Endothelial cell of umbilical vein (primary cell): Measurements from ENCODE around the gene C14orf132. TPM values are rescaled to one million over a fixed set of nuclear protein-coding genes. Genes with fewer than 3 reads are reported as not detected.

Experiments used
- BruUV-seq: library from RNA; stranded (reverse); fragments of 400-500 nt; replicated peaks from 2 replicates; lab custom pipeline; 2021; lab: Mats Ljungman, UMichigan
- CTCF ChIA-PET: fragments of 300-600, 350-600 bp; sonication (Branson Sonifier 250); formaldehyde crosslinking; loops from one replicate; lab custom pipeline; 2021; ENCODE audit warnings: antibody characterized with exemption, inconsistent platforms; lab: Charles Lee
- POLR2A ChIA-PET: fragments of 300-600, 350-600 bp; sonication (Branson Sonifier 250); formaldehyde crosslinking; loops from one replicate; lab custom pipeline; 2021; ENCODE audit warnings: antibody characterized with exemption, inconsistent platforms; lab: Charles Lee
- DNase-seq: peaks from one replicate; pipeline ENCODE4 v3.0.0-alpha.2; 2011; ENCODE audit warnings: low read depth, low spot score
- FAIRE-seq: peaks from 2 replicates; lab custom pipeline; 2011; peaks lifted over from hg19 to GRCh38; lab: Jason Lieb, UNC
- H2AFZ ChIP-seq: 2 replicates; pipeline ENCODE4 v1.6.0; 2012; ENCODE audit warnings: low read depth, low read length, control low read depth, inconsistent platforms
- H3K27ac ChIP-seq: 2 replicates; pipeline ENCODE4 v1.5.1; 2011; ENCODE audit warnings: low read depth, mild to moderate bottlenecking, control low read depth, low read length, moderate library complexity; ENCODE audit not compliant: insufficient read depth
- H3K27me3 ChIP-seq, 2 experiments: 2 replicates each; pipeline versions ENCODE4 v1.6.0 to v1.6.1; 2011; ENCODE audit warnings: low read length in 2 of 2, mixed read lengths in 1 of 2; ENCODE audit not compliant: control insufficient read depth in 2 of 2, insufficient read depth in 2 of 2
- H3K36me3 ChIP-seq, 2 experiments: 2 replicates in 1 of 2; 3 replicates in 1 of 2; pipeline ENCODE4 v1.5.1; 2011; ENCODE audit warnings: low read length in 2 of 2, mild to moderate bottlenecking in 1 of 2, moderate library complexity in 1 of 2; ENCODE audit not compliant: control insufficient read depth in 2 of 2, insufficient read depth in 2 of 2; ENCODE audit errors: extremely low read depth in 1 of 2
- H3K4me1 ChIP-seq: 3 replicates; pipeline ENCODE4 v1.5.1; 2011; ENCODE audit warnings: mild to moderate bottlenecking, low read length; ENCODE audit not compliant: control insufficient read depth, insufficient read depth; ENCODE audit errors: extremely low read depth
- H3K4me2 ChIP-seq: 2 replicates; pipeline ENCODE4 v1.6.1; 2011; ENCODE audit warnings: low read length, control low read depth, mixed read lengths; ENCODE audit not compliant: insufficient read depth
- H3K4me3 ChIP-seq, 3 experiments: fragments of 200-600 bp in 1 of 3; sonication (generic), shearing (Covaris generic) in 1 of 3; replicated peaks in 1 of 3; 2 replicates each; pipeline ENCODE4 v1.5.1; 2011 to 2016; ENCODE audit warnings: control low read depth in 3 of 3, low read length in 3 of 3, mild to moderate bottlenecking in 2 of 3, inconsistent platforms in 1 of 3, low read depth in 1 of 3, moderate library complexity in 1 of 3; ENCODE audit not compliant: insufficient read depth in 1 of 3
- H3K79me2 ChIP-seq: 2 replicates; pipeline ENCODE4 v1.6.0; 2012; ENCODE audit warnings: low read length, inconsistent platforms; ENCODE audit not compliant: control insufficient read depth, insufficient read depth
- H3K9ac ChIP-seq: replicated peaks from 2 replicates; pipeline ENCODE3; 2011; ENCODE audit warnings: low read length, control low read depth; ENCODE audit not compliant: insufficient read depth; ENCODE audit errors: extremely low read depth
- H3K9me1 ChIP-seq: replicated peaks from 3 replicates; pipeline ENCODE4 v1.6.0; 2011; ENCODE audit warnings: mild to moderate bottlenecking, low read length; ENCODE audit not compliant: control insufficient read depth, insufficient read depth; ENCODE audit errors: extremely low read depth
- H3K9me3 ChIP-seq: replicated peaks from 2 replicates; pipeline ENCODE4 v1.5.1; 2012; ENCODE audit warnings: low read length, inconsistent platforms; ENCODE audit not compliant: control insufficient read depth, insufficient read depth
- H4K20me1 ChIP-seq: replicated peaks from 2 replicates; pipeline ENCODE3; 2011; ENCODE audit warnings: mild to moderate bottlenecking, low read length; ENCODE audit not compliant: control insufficient read depth, insufficient read depth; ENCODE audit errors: extremely low read depth
- EZH2 ChIP-seq: IDR thresholded peaks from 2 replicates; pipeline ENCODE4 v1.6.1; 2012; ENCODE audit warnings: borderline replicate concordance, low read depth, mild to moderate bottlenecking, moderate library complexity, low read length, inconsistent platforms; ENCODE audit not compliant: severe bottlenecking
- FOS ChIP-seq: IDR thresholded peaks from 2 replicates; pipeline ENCODE4 v1.6.1; 2011; ENCODE audit warnings: mild to moderate bottlenecking, low read length, moderate library complexity, borderline replicate concordance; ENCODE audit not compliant: insufficient read depth
- GATA2 ChIP-seq: IDR thresholded peaks from 2 replicates; pipeline ENCODE4 v1.7.0; 2011; ENCODE audit warnings: low read depth, mild to moderate bottlenecking, moderate library complexity, mixed read lengths, low read length; ENCODE audit not compliant: insufficient read length, insufficient read depth
- JUN ChIP-seq: IDR thresholded peaks from 2 replicates; pipeline ENCODE4 v1.6.1; 2011; ENCODE audit warnings: borderline replicate concordance, low read depth; ENCODE audit not compliant: insufficient read length, insufficient read depth
- MYC ChIP-seq: IDR thresholded peaks from one replicate; pipeline ENCODE4 v1.6.1; 2011; ENCODE audit warnings: mild to moderate bottlenecking, low read depth, low read length
- POLR2A ChIP-seq: IDR thresholded peaks from 2 replicates; pipeline ENCODE4 v1.6.1; 2012; ENCODE audit warnings: low read depth, mild to moderate bottlenecking, control low read depth, low read length
- POLR2AphosphoS5 ChIP-seq: IDR thresholded peaks from 2 replicates; pipeline ENCODE4 v1.6.1; 2012; ENCODE audit warnings: low read depth, mild to moderate bottlenecking, control low read depth, low read length, moderate library complexity; ENCODE audit not compliant: insufficient read depth
- dilution Hi-C: fragments of 300-500 bp; cut with MboI; formaldehyde crosslinking; loops from one replicate; pipeline ENCODE4 v1.15.0; 2019; ENCODE audit warnings: low sequenced_read_pairs; ENCODE audit not compliant: extremely low pct_ligation_motif_present
- intact Hi-C: fragments of 100-400 bp; cut with micrococcal nuclease; formaldehyde crosslinking; loops from one replicate; pipeline ENCODE4 v1.10.0; 2022
- polyA plus RNA-seq, 4 experiments: library from polyadenylated mRNA; depleted of rRNA in 3 of 4; stranded (reverse) in 3 of 4; unstranded in 1 of 4; fragments of >200 nt; gene quantifications; 2 replicates each; pipeline versions ENCODE4 v1.2.1 to v1.2.3, GENCODE V29; 2011 to 2012; ENCODE audit warnings: missing spikeins in 1 of 4
- total RNA-seq: library from RNA; stranded (reverse); gene quantifications from 2 replicates; pipeline ENCODE4 v1.2.3, GENCODE V29; 2021
- TF ChIP-seq, protein P1 (sequence below): IDR thresholded peaks from 2 replicates; pipeline ENCODE4 v1.6.1; 2011; ENCODE audit not compliant: insufficient read depth, insufficient read length
- TF ChIP-seq, protein P2 (sequence below), 2 donors: IDR thresholded peaks; 1 replicate in 1 of 2; 2 replicates in 1 of 2; pipeline ENCODE4 v1.5.1; 2011; ENCODE audit warnings: low read length in 2 of 2, mild to moderate bottlenecking in 2 of 2, moderate library complexity in 2 of 2, control low read depth in 1 of 2, inconsistent platforms in 1 of 2, low read depth in 1 of 2; ENCODE audit not compliant: insufficient read depth in 1 of 2; ENCODE audit errors: extremely low read depth in 1 of 2

C14orf132 gene
- total and polyA plus RNA-seq, 2 donors (not counting 3 experiments of a cell fraction or from before 2014, with no cell fraction given) = 3.2 to 7.6 TPM

DNA sequence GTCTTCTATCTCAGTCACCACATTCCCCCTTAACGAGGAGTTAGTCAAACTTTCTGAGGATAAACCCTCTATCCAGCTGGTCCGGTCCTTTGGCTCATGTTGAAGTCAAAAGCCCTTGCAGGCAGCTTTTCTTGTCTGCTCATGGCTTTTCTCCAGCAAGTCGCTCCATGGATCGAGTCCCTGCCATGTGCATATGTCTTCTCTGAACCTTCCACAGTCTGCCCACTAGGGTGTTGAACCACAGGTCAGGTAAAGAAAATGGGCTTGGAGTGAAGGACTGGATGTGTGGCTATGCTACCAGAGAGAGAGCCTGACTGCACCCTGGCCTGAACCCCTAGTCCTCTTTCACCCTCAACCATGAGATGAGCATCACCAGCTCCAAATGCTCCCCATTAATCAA lies 22.8 kb downstream of the C14orf132 start:
- FAIRE-seq (no peak), DNase-seq (no peak)
- Histone ChIP-seq H3K4me2 (no peak overlapping the region), H3K79me2 (no peaks in the 10 kb centered on the region), H3K4me3 (no peak overlapping the region), H3K4me1 (no peaks in the 10 kb centered on the region), H3K27me3 (no peaks in the 10 kb centered on the region), H3K9me3 (no peaks in the 10 kb centered on the region), H3K27ac (no peak overlapping the region), H3K9ac (no peak overlapping the region), H3K36me3 (no peaks in the 10 kb centered on the region), H4K20me1 (no peaks in the 10 kb centered on the region), H2AFZ (no peak overlapping the region), H3K9me1 (no peaks in the 10 kb centered on the region)
- TF ChIP-seq POLR2AphosphoS5 = no peak
- TF ChIP-seq POLR2A = no peak
- no peak for TF ChIP-seq JUN
- no peak for TF ChIP-seq MYC
- TF ChIP-seq, protein P1, sequence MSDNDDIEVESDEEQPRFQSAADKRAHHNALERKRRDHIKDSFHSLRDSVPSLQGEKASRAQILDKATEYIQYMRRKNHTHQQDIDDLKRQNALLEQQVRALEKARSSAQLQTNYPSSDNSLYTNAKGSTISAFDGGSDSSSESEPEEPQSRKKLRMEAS = no peak
- no peak for TF ChIP-seq FOS
- ChIA-PET POLR2A (no interaction called here), CTCF (no interaction called here)
- no TSS peak for BruUV-seq
- intact Hi-C loops (no loop called here), dilution Hi-C loops (no loop called here)

DNA sequence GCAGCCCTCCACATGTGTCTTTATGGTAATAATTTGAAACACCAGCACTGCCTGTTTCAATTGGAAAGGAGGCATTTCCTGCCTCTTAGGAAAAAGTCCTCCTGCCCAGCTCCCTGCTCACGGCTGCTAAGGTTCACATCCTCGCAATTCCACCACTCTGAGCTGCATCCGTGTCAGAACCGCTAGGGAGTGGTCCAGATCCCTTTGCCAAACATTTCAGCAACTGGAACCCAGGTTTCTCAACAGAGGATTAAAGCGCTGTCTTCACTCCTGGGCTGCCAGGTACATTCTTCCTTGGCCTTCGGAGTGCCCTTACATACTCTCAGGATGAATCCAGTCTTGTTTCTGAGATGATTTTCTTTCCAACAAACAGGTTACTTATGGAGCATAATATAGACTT lies 23.3 kb downstream of the C14orf132 start:
- H3K9me1 ChIP-seq = no peaks in the 10 kb centered on the region
- ChIA-PET POLR2A (no interaction called here), CTCF (no interaction called here)
- FAIRE-seq (no peak), DNase-seq (no peak)
- H3K4me1 ChIP-seq = no peaks in the 10 kb centered on the region
- H2AFZ ChIP-seq = no peak overlapping the region
- no peak overlapping the region for H3K4me3 ChIP-seq
- dilution Hi-C loops (no loop called here), intact Hi-C loops (no loop called here)
- no peak overlapping the region for H3K9ac ChIP-seq
- BruUV-seq = no TSS peak
- H3K36me3 ChIP-seq = no peaks in the 10 kb centered on the region
- H3K9me3 ChIP-seq = no peaks in the 10 kb centered on the region
- no peak overlapping the region for H3K27ac ChIP-seq
- H3K79me2 ChIP-seq = no peaks in the 10 kb centered on the region
- H3K27me3 ChIP-seq = no peaks in the 10 kb centered on the region
- no peak for TF ChIP-seq JUN
- TF ChIP-seq MYC = no peak
- TF ChIP-seq, protein P2, sequence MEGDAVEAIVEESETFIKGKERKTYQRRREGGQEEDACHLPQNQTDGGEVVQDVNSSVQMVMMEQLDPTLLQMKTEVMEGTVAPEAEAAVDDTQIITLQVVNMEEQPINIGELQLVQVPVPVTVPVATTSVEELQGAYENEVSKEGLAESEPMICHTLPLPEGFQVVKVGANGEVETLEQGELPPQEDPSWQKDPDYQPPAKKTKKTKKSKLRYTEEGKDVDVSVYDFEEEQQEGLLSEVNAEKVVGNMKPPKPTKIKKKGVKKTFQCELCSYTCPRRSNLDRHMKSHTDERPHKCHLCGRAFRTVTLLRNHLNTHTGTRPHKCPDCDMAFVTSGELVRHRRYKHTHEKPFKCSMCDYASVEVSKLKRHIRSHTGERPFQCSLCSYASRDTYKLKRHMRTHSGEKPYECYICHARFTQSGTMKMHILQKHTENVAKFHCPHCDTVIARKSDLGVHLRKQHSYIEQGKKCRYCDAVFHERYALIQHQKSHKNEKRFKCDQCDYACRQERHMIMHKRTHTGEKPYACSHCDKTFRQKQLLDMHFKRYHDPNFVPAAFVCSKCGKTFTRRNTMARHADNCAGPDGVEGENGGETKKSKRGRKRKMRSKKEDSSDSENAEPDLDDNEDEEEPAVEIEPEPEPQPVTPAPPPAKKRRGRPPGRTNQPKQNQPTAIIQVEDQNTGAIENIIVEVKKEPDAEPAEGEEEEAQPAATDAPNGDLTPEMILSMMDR (IDR thresholded peaks at IDR 0.05; ENCODE audit: extremely low read depth in 1 of 2, insufficient read depth in 1 of 2, low read depth in 1 of 2, low read length in 2 of 2) = no peak
- TF ChIP-seq, protein P1 = no peak
- TF ChIP-seq GATA2 = no peak
- TF ChIP-seq EZH2 = no peak
- no peak for TF ChIP-seq POLR2AphosphoS5
- no peak for TF ChIP-seq POLR2A
- TF ChIP-seq FOS = no peak
- H4K20me1 ChIP-seq = no peaks in the 10 kb centered on the region
- H3K4me2 ChIP-seq = no peak overlapping the region
